ENCODE results near the gene RAP1A. TPM values are rescaled to one million over a fixed set of nuclear protein-coding genes. Genes with fewer than 3 reads are reported as not detected.
"Not testable (repeated sequence)": the region's sequence is repeated elsewhere in the genome, so short reads cannot be mapped to it uniquely, and the experiment has no call there.

RAP1A gene
- total RNA-seq, 4 donors from 2014 or later: 34.0 to 87.2 (median 57.7) TPM

GRCh38 chr1:111629190-111629954, 9.8 kb downstream of the RAP1A start:
- in situ Hi-C loops (cut with MboI; ENCODE audit: low pct_ligation_motif_present in 1 of 4, low pct_unique_long_range_greater_than_20kb in 1 of 4, low sequenced_read_pairs in 3 of 4): no loop called here
- H3K36me3 ChIP-seq: no peaks in the 10 kb centered on the region

GRCh38 chr1:111630567-111630966, 11.0 kb downstream of the RAP1A start:
- no peak for DNase-seq
- H3K27me3 ChIP-seq: no peaks in the 10 kb centered on the region
- no peak overlapping the region for H3K4me3 ChIP-seq
- intact Hi-C loops (cut with DNase I; ENCODE audit: low total_unique reads) (no loop called here), in situ Hi-C loops (cut with MboI; ENCODE audit: low pct_ligation_motif_present in 1 of 4, low pct_unique_long_range_greater_than_20kb in 1 of 4, low sequenced_read_pairs in 3 of 4) (no loop called here)
- no peaks in the 10 kb centered on the region for H3K9me3 ChIP-seq
- H3K36me3 ChIP-seq: no peaks in the 10 kb centered on the region
- no peak overlapping the region for H3K27ac ChIP-seq
- peaks cover 22 to 97% (median 52%) of the 10 kb centered on the region in 4 donors for H3K4me1 ChIP-seq
- WGBS, 2 donors (ENCODE audit: low coverage in 1 of 2): 81 to 94% methylated on average over 2 of the region's 2 CpGs
- no peak for TF ChIP-seq POLR2AphosphoS5 (IDR thresholded peaks at IDR 0.05)
- TF ChIP-seq EP300 (IDR thresholded peaks at IDR 0.05; ENCODE audit: low read depth): no peak
- no peak for TF ChIP-seq CTCF (IDR thresholded peaks at IDR 0.05)
- TF ChIP-seq POLR2A (IDR thresholded peaks at IDR 0.05): no peak

More at GRCh38 chr1:111629190-111629954, 9.8 kb downstream of the RAP1A start:
- TF ChIP-seq POLR2A (IDR thresholded peaks at IDR 0.05) (no peak), CTCF (IDR thresholded peaks at IDR 0.05) (no peak), POLR2AphosphoS5 (IDR thresholded peaks at IDR 0.05) (no peak)
- Histone ChIP-seq H3K4me3 (no peak overlapping the region), H3K27ac (no peak overlapping the region), H3K4me1 (peaks cover 18 to 97% (median 52%) of the 10 kb centered on the region in 4 donors), H3K27me3 (no peaks in the 10 kb centered on the region), H3K9me3 (no peaks in the 10 kb centered on the region)
- intact Hi-C loops (cut with DNase I; ENCODE audit: low total_unique reads): no loop called here
- DNase-seq: no peak
- 72 to 75% methylated on average over 4 of the region's 4 CpGs for WGBS, 2 donors (ENCODE audit: low coverage in 1 of 2)

GRCh38 chr1:111631502-111631901, 11.9 kb downstream of the RAP1A start:
- intact Hi-C loops (cut with DNase I; ENCODE audit: low total_unique reads) (no loop called here), in situ Hi-C loops (cut with MboI; ENCODE audit: low pct_ligation_motif_present in 1 of 4, low pct_unique_long_range_greater_than_20kb in 1 of 4, low sequenced_read_pairs in 3 of 4) (no loop called here)
- no peak for TF ChIP-seq CTCF (IDR thresholded peaks at IDR 0.05)
- TF ChIP-seq POLR2AphosphoS5 (IDR thresholded peaks at IDR 0.05): no peak
- no peak for TF ChIP-seq POLR2A (IDR thresholded peaks at IDR 0.05)
- no peak for TF ChIP-seq EP300 (IDR thresholded peaks at IDR 0.05; ENCODE audit: low read depth)
- WGBS, 2 donors (ENCODE audit: low coverage in 1 of 2): 57 to 66% methylated on average over 2 of the region's 2 CpGs
- peaks cover 20 to 97% (median 51%) of the 10 kb centered on the region in 4 donors for H3K4me1 ChIP-seq
- H3K27me3 ChIP-seq: no peaks in the 10 kb centered on the region
- no peak overlapping the region for H3K4me3 ChIP-seq
- DNase-seq: no peak
- no peaks in the 10 kb centered on the region for H3K36me3 ChIP-seq
- no peaks in the 10 kb centered on the region for H3K9me3 ChIP-seq
- no peak overlapping the region for H3K27ac ChIP-seq

- H3K36me3 ChIP-seq; H3K27me3 ChIP-seq; in situ Hi-C loops (cut with MboI; ENCODE audit: low pct_ligation_motif_present in 1 of 4, low pct_unique_long_range_greater_than_20kb in 1 of 4, low sequenced_read_pairs in 3 of 4); H3K9me3 ChIP-seq; intact Hi-C loops (cut with DNase I; ENCODE audit: low total_unique reads); DNase-seq; H3K27ac ChIP-seq; H3K4me3 ChIP-seq: not testable (repeated sequence)
- peaks cover 19 to 96% (median 54%) of the 10 kb centered on the region in 4 donors for H3K4me1 ChIP-seq
- 83 to 91% methylated on average over 4 of the region's 4 CpGs for WGBS, 2 donors (ENCODE audit: low coverage in 1 of 2)
Observed at GRCh38 chr1:111632771-111633170, 13.2 kb downstream of the RAP1A start.

Data from transverse colon (tissue), 4 donors.